HAP-1 (cell line): Measurements from ENCODE around the gene FBXL2.

Experiments
- DNase-seq, 2 experiments: peaks; one replicate each; pipeline ENCODE4 v3.0.0-alpha.2; 2016 to 2020; ENCODE audit warnings: low spot score in 2 of 2
- H3K27me3 ChIP-seq: fragments of 250-450 bp; sonication (Bioruptor Pico); 2 replicates; pipeline ENCODE4 v1.5.1; 2020; ENCODE audit warnings: low read depth, mild to moderate bottlenecking, moderate library complexity
- H3K36me3 ChIP-seq: fragments of 250-450 bp; sonication (Bioruptor Pico); replicated peaks from 2 replicates; pipeline ENCODE4 v1.5.1; 2020; ENCODE audit warnings: mild to moderate bottlenecking
- H3K4me1 ChIP-seq: fragments of 250-450 bp; sonication (Bioruptor Pico); 2 replicates; pipeline ENCODE4 v1.5.1; 2020; ENCODE audit warnings: mild to moderate bottlenecking
- H3K4me3 ChIP-seq: fragments of 250-450 bp; sonication (Bioruptor Pico); 2 replicates; pipeline ENCODE4 v1.5.1; 2020; ENCODE audit warnings: mild to moderate bottlenecking, moderate library complexity
- H3K9me3 ChIP-seq: fragments of 250-450 bp; sonication (Bioruptor Pico); 2 replicates; pipeline ENCODE4 v1.5.1; 2020; ENCODE audit warnings: mild to moderate bottlenecking, moderate library complexity
- in situ Hi-C: fragments of 300-500 bp; cut with MboI; formaldehyde crosslinking; loops from 3 replicates; pipeline ENCODE4 v1.14.3; 2020; ENCODE audit warnings: low sequenced_read_pairs, inconsistent platforms, mixed read lengths

Gene FBXL2

GRCh38 chr3:33433843-33434242 lies 156.6 kb downstream of the FBXL2 start:
- in situ Hi-C loops = no loop called here
- Histone ChIP-seq H3K27me3 (no peaks in the 10 kb centered on the region), H3K4me3 (no peak overlapping the region), H3K36me3 (no peaks in the 10 kb centered on the region), H3K9me3 (no peaks in the 10 kb centered on the region), H3K4me1 (peaks cover 14% of the 10 kb centered on the region)
- no peak for DNase-seq
